ENCODE data around the gene CALN1.
"Not testable (repeated sequence)": the region's sequence is repeated elsewhere in the genome, so short reads cannot be mapped to it uniquely, and the experiment has no call there.

CALN1 gene

DNA sequence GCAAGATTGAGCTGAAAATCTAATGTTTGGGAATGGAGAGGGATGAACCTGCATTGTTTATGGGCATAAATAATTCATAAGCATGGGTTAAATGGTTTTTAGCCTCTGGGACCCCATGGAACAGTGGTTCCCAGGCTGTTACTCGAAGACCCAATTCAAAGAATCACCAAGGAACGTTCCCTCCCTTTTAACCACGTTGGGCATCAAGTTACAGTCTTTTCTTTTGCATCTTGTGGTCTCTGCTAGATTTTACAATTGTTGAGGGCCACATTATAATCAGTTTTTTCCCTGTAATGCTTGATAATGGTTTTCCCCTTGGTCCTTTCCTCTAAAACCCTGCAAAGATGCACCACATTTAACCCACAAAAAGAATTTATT is 2.5 kb downstream of the CALN1 start:
- in situ Hi-C loops (cut with MboI; ENCODE audit: low sequenced_read_pairs) = no loop called here

DNA sequence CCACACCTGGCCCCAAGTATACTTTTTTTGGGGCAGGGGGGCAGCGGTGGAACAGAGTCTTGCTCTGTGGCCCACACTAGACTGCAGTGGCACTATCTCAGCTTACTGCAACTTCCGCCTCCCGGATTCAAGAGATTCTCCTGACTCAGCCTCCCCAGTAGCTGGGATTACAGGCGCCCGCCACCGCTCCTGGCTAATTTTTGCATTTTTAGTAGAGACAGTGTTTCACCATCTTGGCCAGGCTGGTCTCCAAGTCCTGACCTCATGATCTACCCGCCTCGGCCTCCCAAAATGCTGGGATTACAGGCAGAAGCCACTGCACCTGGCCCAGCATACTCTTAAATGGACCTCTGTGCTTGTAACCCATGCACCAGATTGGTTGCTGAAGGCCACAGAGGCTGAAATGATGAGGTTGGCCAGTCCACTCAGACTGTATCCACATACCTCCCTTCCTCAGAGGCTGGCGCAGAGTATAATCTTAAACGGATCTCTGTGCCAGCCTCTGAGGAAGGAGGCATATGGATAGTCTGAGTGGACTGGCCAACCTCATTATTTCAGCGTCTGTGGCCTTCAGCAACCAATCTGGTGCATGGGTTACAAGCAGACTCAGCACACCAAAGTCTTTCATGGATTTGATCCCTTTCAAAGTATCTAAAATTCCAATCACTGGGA is 3.0 kb downstream of the CALN1 start:
- in situ Hi-C loops (cut with MboI; ENCODE audit: low sequenced_read_pairs) = no loop called here

DNA sequence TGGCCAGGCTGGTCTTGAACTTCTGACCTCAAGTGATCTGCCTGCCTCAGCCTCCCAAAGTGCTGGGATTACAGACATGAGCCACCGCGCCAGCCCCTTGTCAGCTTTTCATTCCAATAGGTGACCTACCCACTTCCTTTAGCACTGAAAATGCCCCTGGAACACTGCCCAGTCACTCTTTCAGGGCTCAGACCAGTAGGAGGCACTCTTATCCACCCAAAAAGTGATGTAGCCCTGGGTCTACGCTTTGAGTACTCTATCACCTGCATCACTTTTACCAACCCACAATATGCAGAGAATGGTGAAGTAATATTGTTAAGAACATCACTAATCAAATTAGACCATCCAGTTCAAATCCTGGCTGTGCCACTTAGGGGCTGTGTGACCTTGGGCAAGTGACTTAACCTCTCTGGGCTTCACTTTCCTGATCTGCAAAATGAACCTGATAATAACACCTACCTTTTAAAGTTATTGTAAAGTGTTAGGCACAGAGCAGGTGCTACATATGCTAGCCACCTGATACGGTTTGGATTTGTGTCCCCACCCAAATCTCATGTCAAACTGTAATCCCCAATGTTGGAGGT is 5.2 kb downstream of the CALN1 start:
- in situ Hi-C loops (cut with MboI; ENCODE audit: low sequenced_read_pairs) = no loop called here

DNA sequence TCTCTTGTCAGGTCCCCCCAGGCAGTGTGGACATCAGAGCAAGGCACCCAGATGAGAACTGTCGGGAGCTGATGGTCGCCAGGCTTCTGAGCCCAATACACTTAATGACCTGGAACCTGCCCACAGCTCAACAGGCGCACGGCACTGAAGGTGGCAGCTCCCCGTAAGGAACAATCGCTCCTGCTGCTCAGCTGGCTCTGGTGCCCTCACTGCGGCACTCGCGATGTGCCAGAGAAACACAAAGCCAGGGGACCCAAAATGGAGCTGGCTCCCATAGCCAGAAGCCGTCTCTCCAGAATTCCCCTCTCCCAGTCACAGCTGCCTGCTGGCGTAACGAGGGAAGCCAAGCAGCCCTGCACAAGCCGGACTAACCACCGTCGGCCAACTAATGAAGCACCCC is 6.3 kb downstream of the CALN1 start:
- in situ Hi-C loops (cut with MboI; ENCODE audit: low sequenced_read_pairs) = no loop called here

DNA sequence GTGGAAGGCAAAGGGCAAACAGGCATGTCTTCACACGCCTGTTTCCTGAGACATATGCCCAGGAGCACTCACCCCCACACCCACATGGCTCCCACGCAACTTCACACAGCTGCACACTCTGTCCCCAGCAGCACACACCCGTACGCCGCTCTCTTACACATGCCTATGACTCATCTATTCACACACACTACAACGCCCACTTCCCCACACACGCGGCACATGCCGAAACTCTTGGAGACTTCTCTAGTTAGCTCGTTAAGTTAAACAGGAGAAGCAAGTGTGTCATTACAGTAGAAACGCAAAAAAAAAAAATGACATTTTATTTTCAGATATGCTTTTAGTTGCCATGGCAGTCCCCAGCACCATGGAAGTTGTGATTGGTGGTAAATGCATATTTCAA is 6.7 kb downstream of the CALN1 start:
- in situ Hi-C loops (cut with MboI; ENCODE audit: low sequenced_read_pairs) = no loop called here

DNA sequence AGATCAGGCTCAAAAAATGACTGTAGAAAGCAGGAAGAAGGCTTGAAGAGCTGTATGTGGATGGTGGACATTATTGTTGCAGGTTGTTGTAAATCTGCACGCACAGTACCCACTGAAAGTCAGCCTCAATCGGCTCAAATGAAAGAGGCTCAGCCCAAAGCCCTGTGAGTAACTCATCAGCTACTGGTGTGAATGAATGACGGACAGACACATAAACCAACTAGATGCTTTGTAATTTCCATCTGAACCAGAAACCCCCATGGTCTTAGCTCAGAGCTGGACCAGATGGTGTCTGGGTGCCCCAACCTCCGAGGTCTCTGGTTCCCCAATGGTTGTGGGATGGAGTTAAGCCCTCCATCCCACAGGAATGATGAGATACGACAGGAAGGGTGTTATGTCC is 7.4 kb downstream of the CALN1 start:
- in situ Hi-C loops (cut with MboI; ENCODE audit: low sequenced_read_pairs) = no loop called here

DNA sequence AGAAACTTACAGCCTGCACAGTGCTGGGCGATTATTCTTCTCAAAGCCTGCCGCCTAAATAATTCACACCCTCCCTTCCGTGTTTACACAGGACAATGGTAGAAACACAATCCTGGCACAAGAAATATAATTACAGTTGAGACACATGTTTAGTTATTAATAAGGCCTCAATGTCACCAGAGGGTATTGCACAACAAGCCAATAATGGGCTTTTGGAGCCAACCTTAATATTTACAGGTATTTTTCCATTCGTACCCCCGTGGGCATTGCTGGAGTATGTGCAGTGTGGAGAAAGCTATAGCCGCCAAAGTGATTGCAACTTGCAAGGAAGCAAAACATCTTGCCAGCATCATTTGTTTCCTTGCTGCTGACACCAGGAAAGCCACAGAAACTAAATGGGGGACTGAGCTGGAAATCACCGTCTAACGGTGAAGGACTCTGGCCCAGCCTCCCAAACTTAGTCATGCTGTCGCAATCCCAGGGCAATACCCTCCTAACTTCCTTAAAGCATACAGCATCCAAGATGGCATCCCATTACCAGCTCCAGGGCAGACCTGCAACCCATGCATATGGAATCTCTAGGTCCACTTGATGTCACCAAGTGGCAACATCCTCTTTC is 8.6 kb downstream of the CALN1 start:
- in situ Hi-C loops (cut with MboI; ENCODE audit: low sequenced_read_pairs) = no loop called here

DNA sequence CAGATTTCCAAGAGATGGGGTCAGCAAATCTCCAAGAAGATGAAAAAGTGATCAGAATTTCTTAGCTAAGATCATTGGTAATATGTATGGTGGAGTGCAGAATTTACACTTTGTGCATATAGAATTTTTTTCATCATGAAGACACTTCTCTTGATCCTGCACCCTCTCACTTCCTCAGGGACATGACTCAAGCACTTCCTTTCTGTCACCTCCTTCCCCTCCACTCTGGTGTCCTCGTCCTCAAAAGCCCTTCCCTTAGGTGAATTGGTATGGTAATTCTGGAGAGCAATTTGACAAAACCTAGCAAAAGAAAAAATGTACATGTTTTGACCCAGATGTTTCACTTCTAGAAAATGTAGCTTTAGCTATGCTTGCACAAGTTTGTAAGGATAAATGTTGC is 18.1 kb downstream of the CALN1 start:
- in situ Hi-C loops (cut with MboI; ENCODE audit: low sequenced_read_pairs) = no loop called here

DNA sequence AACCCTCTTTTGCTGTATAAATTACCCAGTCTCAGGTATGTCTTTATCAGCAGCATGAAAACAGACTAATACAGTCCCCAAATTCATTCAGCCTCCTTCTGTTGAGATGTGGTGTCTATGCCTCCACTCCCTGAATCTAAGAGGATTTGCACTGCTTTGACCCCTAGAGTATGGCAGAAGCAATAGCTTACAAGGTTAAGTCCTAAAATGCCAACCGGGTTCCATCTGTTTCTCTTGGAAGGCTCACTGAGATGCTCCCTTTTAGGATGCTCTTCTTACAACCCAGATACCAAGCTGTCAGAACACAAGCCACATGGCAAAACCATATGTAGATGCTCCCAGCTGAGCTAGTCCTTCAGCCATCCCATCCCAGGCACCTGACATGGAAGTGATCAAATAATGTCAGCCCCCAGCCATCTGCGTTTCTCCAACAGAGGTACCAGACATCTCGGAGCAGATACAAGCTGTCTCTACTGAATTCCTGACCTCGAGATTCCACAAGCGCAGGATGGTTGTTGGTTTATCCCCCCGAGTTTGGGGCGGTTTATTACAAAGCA is 20.2 kb downstream of the CALN1 start:
- in situ Hi-C loops (cut with MboI; ENCODE audit: low sequenced_read_pairs) = no loop called here

DNA sequence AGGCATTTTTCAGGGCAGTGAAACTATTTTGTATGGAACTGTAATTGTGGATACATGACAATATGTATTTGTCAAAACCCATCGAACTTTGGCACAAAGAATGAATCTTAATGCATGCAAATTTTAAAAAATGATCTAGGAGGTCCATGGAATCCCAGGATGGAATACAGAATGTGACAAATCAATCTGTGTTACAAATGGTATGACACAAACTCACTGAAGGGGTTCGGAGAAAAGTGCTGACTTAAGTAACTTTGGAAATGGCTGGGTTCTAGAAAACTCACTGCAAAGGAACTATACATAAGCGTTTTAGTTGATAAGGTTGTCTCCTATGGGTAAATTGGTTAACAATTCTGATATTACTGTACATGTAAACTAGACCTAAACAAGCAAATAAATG is 26.0 kb downstream of the CALN1 start:
- in situ Hi-C loops (cut with MboI; ENCODE audit: low sequenced_read_pairs) = no loop called here

DNA sequence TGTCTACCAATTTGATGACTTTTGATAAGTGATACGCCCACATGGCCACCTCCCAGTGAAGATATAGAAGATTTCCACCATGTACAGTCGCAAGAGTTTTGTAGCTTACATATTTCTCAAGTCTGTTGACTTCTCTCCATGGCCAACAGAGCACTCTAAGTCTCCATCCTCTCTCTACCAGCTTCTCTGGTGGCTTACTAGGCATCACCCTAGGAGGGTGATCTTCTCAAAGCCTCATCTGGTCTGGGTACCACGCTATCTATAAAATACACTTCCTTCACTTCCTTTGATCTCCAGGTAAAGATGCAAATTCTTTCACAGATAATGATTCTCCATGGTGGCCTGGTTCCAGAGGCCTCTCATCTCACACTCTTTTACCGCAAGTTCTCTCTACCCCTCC is 49.9 kb downstream of the CALN1 start:
- in situ Hi-C loops (cut with MboI; ENCODE audit: low sequenced_read_pairs) = no loop called here

DNA sequence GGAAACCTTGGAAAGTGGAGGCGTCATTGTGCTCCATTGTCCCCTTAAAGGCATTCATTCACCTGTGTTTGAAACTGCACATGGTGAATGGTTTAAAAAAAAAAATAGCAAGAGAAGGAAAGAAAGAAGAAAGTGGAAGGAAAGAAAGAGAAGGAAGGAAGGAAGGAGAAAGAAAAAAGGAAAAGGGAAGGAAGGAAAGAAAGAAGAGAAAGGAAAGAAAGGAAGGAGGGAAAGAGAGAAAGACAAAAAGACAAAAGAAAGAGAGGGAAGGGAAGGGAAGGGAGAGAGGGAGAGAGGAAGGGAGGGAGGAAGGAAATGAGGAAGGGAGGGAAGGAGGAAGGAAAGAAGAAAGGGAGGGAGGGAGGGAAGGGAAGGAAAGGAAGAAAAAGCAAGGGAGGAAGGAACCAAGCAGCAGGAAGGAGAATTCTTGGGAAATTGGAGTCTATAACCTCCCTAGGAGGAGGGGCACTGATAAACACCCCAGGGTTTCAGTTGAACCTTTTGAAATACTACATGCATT is 66.9 kb downstream of the CALN1 start:
- in situ Hi-C loops (cut with MboI; ENCODE audit: low sequenced_read_pairs) = no loop called here

DNA sequence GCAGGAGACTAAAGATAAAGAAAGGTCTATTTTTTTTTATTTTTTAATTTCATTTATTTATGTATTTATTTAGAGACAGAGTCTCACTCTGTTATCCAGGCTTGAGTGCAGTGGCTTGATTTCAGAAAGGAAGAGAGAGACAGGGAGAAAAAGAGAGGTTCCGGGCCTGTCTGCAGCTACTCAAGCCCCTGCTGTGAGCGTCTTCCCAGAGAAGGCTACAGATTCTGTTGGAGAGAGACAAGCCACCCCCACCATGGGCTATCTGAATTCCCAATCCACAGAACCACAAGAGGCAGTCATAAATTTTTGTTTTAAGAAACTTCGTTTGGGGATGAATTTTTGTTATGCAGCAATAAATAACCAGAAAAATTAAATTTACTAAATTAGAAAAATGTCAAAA is 68.1 kb downstream of the CALN1 start:
- in situ Hi-C loops (cut with MboI; ENCODE audit: low sequenced_read_pairs) = no loop called here

DNA sequence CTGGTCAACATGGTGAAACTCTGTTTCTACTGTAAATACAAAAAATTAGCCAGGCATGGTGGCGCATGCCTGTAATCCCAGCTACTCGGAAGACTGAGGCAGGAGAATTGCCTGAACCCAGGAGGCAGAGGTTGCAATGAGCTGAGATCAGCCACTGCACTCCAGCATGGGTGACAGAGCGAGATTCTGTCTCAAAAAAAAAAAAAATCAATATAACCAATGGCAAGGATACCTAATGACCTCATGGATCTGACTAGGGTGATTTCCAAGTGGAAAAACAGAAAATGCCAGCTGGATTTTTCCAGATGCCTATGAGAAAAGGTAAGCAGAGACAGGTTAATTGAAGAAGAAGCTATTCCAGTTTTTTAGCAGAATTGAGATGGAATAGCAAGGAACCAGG is 68.8 kb downstream of the CALN1 start:
- in situ Hi-C loops (cut with MboI; ENCODE audit: low sequenced_read_pairs) = not testable (repeated sequence)

DNA sequence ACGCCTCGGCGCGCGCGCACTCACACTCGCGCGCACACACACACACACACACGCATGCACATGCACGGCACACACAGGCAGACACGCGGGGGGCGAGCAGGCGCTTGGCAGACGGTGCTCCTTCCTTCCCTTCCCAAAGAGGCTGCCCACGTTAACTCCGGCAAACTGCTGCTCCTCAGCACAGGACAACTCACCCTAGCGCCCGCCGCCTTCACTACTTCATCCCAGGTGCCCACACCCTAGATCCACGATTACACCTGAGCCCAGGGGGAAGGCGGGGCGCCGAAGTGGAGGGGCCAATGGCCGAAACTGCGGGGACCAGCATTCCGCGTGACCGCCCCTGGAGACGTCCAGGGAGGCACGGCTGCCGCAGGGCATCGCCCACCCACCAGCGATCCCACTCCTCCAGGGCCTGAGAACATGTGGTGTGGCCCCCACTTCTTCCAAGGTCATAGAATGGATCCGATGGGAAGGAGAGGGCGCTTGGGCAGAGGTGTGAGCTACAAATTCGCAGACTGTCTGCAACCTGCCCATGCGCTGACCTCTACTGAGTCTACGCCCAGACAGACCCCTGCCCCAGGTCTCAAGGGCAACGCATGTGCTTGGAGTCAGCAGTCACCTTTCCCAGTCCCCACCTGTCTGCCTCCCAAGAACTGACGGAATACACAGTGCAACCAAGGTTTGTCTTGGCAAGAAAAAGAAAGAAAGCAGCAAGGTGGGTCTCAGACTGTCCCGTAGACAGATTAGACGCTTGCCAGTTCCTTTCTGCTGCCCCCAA is 74.6 kb downstream of the CALN1 start:
- in situ Hi-C loops (cut with MboI; ENCODE audit: low sequenced_read_pairs) = no loop called here

DNA sequence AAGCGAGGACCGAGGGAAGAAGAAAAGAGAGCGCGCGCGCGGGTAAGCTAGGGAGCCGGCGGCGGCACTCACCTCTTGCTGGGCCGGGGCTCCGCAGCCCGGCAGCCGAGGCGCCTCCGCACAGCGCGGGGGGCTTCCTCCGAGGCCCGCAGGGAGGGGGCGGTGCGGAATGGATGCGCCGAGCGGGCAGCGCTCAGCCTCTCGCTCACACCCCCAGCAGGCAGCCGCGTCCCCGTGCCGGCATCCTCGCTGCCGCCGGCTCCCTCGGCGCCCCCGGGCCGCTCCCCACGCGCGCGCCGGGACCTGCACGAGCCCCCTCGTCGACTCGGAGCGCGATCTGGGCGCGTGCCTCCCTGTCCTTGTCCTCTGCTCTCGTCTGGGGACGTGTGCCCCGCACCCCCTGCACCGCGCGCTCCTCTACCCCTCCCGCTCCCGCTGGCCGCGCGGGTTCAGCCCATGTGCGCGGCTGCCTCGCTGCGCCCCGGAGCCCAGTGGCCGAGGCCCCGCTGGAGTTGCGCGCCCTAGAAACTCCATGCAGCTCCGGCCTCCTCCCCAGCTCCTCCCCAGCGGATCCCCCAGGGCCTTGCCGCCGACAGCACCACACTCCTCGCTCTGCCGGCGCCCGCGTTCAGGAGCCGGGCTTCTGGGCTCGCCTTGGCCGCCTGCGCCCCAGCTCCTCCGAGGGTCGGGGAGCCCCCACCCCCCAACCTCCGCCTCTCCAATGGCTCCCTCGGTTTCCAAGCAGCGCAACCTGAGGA is 75.3 kb downstream of the CALN1 start:
- in situ Hi-C loops (cut with MboI; ENCODE audit: low sequenced_read_pairs) = no loop called here

DNA sequence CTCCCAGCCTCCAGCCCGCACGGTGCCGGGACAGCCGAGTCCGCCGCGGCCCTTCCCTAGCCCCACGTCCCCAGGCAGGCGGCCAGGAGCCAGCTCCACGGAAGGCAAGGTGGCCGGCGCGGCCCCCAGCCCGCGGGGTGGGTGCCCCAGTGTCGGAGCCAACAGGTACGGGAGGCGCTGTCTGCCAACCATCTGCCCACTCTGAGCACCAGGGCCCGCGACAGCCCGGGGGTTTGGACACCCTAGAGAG is 75.8 kb downstream of the CALN1 start:
- in situ Hi-C loops (cut with MboI; ENCODE audit: low sequenced_read_pairs) = no loop called here

DNA sequence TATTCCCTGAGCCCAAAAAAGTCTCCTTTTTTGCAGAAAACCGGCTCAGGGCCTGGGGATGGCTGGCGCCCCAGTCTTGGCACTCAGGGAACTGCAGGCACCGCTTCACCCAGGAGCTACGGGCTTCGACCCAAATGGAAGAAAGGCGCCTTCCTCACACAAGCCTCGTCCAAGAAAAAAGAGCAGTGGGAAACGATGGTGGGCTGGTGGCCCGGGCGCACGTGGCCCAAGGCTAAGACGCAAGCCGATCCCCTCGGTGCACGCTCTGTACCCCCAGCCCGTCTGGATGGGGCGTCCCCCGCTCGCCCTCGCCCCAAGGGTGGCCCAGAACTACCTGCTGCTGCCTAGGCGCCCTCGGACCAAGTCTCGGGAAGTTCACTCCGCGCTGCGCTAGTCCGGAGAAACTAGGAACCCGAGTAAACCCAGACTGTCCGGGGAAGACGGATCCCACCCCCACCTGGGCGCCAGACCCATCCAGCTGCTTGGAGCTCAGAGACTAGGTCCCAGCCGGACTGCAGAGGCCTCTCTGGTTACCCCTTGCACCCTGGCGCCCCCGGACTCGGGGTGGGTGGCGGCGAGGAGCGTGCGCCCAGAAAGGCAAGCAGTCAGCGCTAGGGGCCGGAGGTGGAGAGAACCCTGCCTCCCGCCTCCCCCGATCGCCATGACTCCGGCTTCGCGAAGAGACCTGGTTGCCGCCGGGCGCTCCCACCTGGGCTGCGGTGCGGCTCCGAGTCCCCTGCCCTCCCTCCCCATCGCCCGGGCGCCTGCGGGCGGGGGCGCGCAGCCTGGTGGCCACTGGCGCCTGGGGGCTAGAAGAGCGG is 76.4 kb downstream of the CALN1 start:
- in situ Hi-C loops (cut with MboI; ENCODE audit: low sequenced_read_pairs) = no loop called here

DNA sequence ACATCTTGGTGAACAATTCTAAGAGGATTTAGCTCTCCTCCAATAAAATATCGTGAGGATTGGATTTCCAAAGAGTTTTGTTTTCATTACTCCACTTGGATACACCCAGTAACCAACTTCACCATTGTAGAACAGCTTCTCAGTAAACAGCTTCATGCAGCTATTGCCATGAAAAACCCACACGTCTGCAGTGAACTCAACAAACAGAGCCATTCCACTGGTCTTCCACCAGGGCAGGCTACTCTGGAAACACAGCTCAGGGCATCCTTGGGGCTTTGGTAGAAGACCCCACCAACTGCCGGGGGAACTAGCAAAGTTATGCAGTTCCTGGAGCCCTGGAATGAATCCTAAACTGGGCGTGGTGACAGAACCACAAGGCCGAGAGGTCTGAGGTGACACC is 77.4 kb downstream of the CALN1 start:
- in situ Hi-C loops (cut with MboI; ENCODE audit: low sequenced_read_pairs) = no loop called here

DNA sequence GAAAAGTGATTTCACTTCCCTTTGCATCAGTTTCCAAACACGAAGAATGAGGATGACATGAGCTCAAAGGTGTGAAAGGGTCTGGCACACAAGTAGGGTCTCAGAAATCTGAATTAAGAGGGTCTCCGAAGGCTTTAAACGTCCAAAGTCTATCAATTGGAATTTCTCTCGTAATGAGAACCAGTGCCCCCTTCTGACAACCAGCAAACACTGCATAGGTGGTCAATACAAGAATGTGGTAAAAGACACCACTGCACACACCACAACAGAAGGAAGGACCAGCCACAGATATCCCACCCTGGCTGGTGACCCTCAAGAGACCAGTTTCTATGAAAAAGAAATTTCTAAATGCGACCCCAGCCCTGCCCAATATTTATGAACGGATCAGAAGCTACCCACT is 78.1 kb downstream of the CALN1 start:
- in situ Hi-C loops (cut with MboI; ENCODE audit: low sequenced_read_pairs) = no loop called here

Measured in HL-60/S4 treated with retinoic acid at 250 ng/mL for 4 days and 3 days (cell line).